Tibial artery (tissue), 4 donors: ENCODE data around the gene CALCOCO1.

Source experiments
- DNase-seq, 2 donors: peaks; one replicate each; pipeline ENCODE4 v3.0.0-alpha.2; 2019
- H3K27ac ChIP-seq, 2 donors: fragments of 200-600 bp; sonication (generic) in 1 of 2; 1 replicate in 1 of 2; 2 replicates in 1 of 2; pipeline ENCODE4 v1.5.1; 2018 to 2019; ENCODE audit warnings: mild to moderate bottlenecking in 1 of 2
- H3K27me3 ChIP-seq, 2 donors: fragments of 200-600 bp; sonication (generic) in 1 of 2; one replicate each; pipeline versions ENCODE4 v1.5.1 to v1.6.0; 2016 to 2019
- H3K36me3 ChIP-seq, 3 donors: fragments of 200-600 bp; sonication (generic) in 2 of 3; one replicate each; pipeline ENCODE4 v1.5.1; 2016 to 2019; ENCODE audit warnings: mild to moderate bottlenecking in 2 of 3
- H3K4me1 ChIP-seq, 4 donors: fragments of 200-600 bp; sonication (generic) in 2 of 4; 1 replicate in 3 of 4; 2 replicates in 1 of 4; pipeline ENCODE4 v1.5.1; 2016 to 2019
- H3K4me3 ChIP-seq, 2 donors: fragments of 200-600 bp; sonication (generic) in 1 of 2; 1 replicate in 1 of 2; 2 replicates in 1 of 2; pipeline ENCODE4 v1.5.1; 2018 to 2019; ENCODE audit warnings: mild to moderate bottlenecking in 2 of 2
- H3K9me3 ChIP-seq, 3 donors: fragments of 200-600 bp; sonication (generic) in 1 of 3; one replicate each; pipeline ENCODE4 v1.5.1; 2016 to 2019
- CTCF ChIP-seq, 2 experiments: fragments of 200-600 bp in 1 of 2; fragments of 450-650 bp in 1 of 2; IDR thresholded peaks; one replicate each; pipeline ENCODE4 v1.5.1; 2017 to 2019; ENCODE audit warnings: antibody characterized with exemption in 2 of 2, mild to moderate bottlenecking in 1 of 2, moderate library complexity in 1 of 2
- intact Hi-C: fragments of 100-400 bp; cut with DNase I; formaldehyde crosslinking; loops from one replicate; pipeline ENCODE4 v1.15.0; 2023; ENCODE audit warnings: low total_unique reads

The CALCOCO1 gene

GRCh38 chr12:53751336-53752191 lies 24.3 kb upstream of the CALCOCO1 start, which contains the start of gene CISTR:
CISTR (minus strand) TSS chr12:53751979.
- peaks cover 0 to 22% (median 17%) of the 10 kb centered on the region in 4 donors for H3K4me1 ChIP-seq
- DNase-seq = peak in 1 of 2 donors; percentile 63
- no peak for TF ChIP-seq CTCF (IDR thresholded peaks at IDR 0.05)
- intact Hi-C loops = no loop called here
- H3K4me3 ChIP-seq = peak within 1 kb of the TSS; percentile 50 to 61
- H3K27ac ChIP-seq = no peak within 1 kb of the TSS
- H3K9me3 ChIP-seq = no peaks in the 10 kb centered on the region
- peaks cover 0 to 58% of the 10 kb centered on the region in 2 donors for H3K27me3 ChIP-seq
- H3K36me3 ChIP-seq = no peaks in the 10 kb centered on the region

GRCh38 chr12:53750812-53751335 lies 23.6 kb upstream of the CALCOCO1 start:
- DNase-seq = peak in 1 of 2 donors; percentile 66

GRCh38 chr12:53749986-53750811 lies 22.9 kb upstream of the CALCOCO1 start:
- intact Hi-C loops = loop anchor here (5.0 kb wide), 1 partner anchor 208 kb away; no protein-coding TSS in a partner anchor
- no peak for DNase-seq
- Histone ChIP-seq H3K9me3 (no peaks in the 10 kb centered on the region), H3K4me3 (peak overlapping the region in 1 of 2 donors; percentile 61), H3K27ac (no peak overlapping the region), H3K36me3 (no peaks in the 10 kb centered on the region), H3K27me3 (peaks cover 0 to 46% of the 10 kb centered on the region in 2 donors), H3K4me1 (peaks cover 0 to 22% (median 17%) of the 10 kb centered on the region in 4 donors)
- TF ChIP-seq CTCF (IDR thresholded peaks at IDR 0.05) = no peak

More at GRCh38 chr12:53750812-53751335, 23.6 kb upstream of the CALCOCO1 start:
- no peak for TF ChIP-seq CTCF (IDR thresholded peaks at IDR 0.05)
- intact Hi-C loops = no loop called here
- no peaks in the 10 kb centered on the region for H3K36me3 ChIP-seq
- peak overlapping the region; percentile 50 to 61 for H3K4me3 ChIP-seq
- peaks cover 0 to 22% (median 17%) of the 10 kb centered on the region in 4 donors for H3K4me1 ChIP-seq
- no peak overlapping the region for H3K27ac ChIP-seq
- peaks cover 0 to 51% of the 10 kb centered on the region in 2 donors for H3K27me3 ChIP-seq
- no peaks in the 10 kb centered on the region for H3K9me3 ChIP-seq

- Histone ChIP-seq H3K27me3 (peaks cover 0 to 48% of the 10 kb centered on the region in 2 donors), H3K27ac (no peak overlapping the region), H3K36me3 (no peaks in the 10 kb centered on the region), H3K4me3 (no peak overlapping the region), H3K9me3 (no peaks in the 10 kb centered on the region), H3K4me1 (peaks cover 0 to 28% (median 17%) of the 10 kb centered on the region in 4 donors)
- TF ChIP-seq CTCF (IDR thresholded peaks at IDR 0.05) = no peak
- intact Hi-C loops = loop anchor here (5.0 kb wide), 1 partner anchor 206 kb away; no protein-coding TSS in a partner anchor
- no peak for DNase-seq
Measured at GRCh38 chr12:53748072-53748840, 21.0 kb upstream of the CALCOCO1 start.

GRCh38 chr12:53747095-53747494 lies 19.8 kb upstream of the CALCOCO1 start:
- H3K36me3 ChIP-seq = no peaks in the 10 kb centered on the region
- no peak for TF ChIP-seq CTCF (IDR thresholded peaks at IDR 0.05)
- no peak overlapping the region for H3K4me3 ChIP-seq
- H3K4me1 ChIP-seq = peaks cover 0 to 26% (median 17%) of the 10 kb centered on the region in 4 donors
- DNase-seq = no peak
- intact Hi-C loops = loop anchor here (5.0 kb wide), 1 partner anchor 205 kb away; no protein-coding TSS in a partner anchor
- no peaks in the 10 kb centered on the region for H3K9me3 ChIP-seq
- H3K27ac ChIP-seq = no peak overlapping the region
- peaks cover 0 to 57% of the 10 kb centered on the region in 2 donors for H3K27me3 ChIP-seq
